GM12874 (cell line): Measurements from ENCODE around the gene MFSD6.

ENCODE experiments used
- TF ChIP-seq, protein P1 (sequence below): IDR thresholded peaks from 2 replicates; pipeline ENCODE4 v1.5.1; 2011; ENCODE audit warnings: low read depth, mild to moderate bottlenecking, control low read depth, low read length, moderate library complexity; ENCODE audit not compliant: insufficient read depth

MFSD6 gene

GRCh38 chr2:190406805-190407204 lies 1.4 kb upstream of the MFSD6 start:
- TF ChIP-seq, protein P1, sequence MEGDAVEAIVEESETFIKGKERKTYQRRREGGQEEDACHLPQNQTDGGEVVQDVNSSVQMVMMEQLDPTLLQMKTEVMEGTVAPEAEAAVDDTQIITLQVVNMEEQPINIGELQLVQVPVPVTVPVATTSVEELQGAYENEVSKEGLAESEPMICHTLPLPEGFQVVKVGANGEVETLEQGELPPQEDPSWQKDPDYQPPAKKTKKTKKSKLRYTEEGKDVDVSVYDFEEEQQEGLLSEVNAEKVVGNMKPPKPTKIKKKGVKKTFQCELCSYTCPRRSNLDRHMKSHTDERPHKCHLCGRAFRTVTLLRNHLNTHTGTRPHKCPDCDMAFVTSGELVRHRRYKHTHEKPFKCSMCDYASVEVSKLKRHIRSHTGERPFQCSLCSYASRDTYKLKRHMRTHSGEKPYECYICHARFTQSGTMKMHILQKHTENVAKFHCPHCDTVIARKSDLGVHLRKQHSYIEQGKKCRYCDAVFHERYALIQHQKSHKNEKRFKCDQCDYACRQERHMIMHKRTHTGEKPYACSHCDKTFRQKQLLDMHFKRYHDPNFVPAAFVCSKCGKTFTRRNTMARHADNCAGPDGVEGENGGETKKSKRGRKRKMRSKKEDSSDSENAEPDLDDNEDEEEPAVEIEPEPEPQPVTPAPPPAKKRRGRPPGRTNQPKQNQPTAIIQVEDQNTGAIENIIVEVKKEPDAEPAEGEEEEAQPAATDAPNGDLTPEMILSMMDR = no peak

DNA sequence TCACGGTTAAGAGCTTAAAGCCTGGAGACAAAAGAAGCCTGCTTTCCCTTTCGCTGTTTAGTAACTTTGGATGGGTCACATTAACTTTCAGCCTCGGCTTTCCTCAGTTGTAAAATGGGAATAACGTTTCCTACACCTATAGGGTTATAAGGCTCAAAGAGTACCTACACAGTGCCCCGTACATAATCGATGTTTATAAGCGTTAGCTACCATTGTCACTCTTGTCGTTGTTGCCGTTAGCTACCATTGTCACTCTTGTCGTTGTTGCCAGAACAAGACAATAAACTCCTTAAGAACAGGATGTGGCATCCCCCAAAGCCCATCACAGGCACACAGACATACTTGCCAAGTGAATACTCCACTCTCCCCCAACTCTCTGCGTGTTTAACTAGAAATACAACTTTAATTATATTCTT lies 901 bp upstream of the MFSD6 start:
- TF ChIP-seq, protein P1 = no peak

GRCh38 chr2:190408538-190409271 lies 550 bp downstream of the MFSD6 start:
- TF ChIP-seq, protein P1 = peak; percentile 12; the same call in 1 of the 2 replicates

DNA sequence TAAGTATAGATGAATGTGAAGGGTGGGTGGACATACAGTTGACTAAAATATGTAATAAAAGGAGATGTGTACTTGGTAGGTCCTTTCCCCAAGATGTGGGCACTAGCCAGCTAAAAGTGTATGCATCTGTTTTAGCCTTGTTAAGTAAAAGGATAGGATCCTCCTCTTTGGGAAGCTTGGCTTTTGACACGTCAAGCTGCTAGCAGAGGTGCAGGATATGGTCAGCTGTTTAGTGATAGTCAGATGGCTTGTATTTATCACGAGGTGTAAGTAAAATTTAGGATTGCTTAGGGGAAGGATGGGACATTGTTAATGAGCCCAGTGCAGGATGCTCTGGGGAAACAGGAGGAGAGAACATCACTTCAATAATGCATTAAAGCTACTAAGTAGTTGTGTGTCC lies 1.5 kb downstream of the MFSD6 start:
- TF ChIP-seq, protein P1 = no peak

- TF ChIP-seq, protein P1 = no peak
Measured at GRCh38 chr2:190410166-190410565, 2.0 kb downstream of the MFSD6 start.

DNA sequence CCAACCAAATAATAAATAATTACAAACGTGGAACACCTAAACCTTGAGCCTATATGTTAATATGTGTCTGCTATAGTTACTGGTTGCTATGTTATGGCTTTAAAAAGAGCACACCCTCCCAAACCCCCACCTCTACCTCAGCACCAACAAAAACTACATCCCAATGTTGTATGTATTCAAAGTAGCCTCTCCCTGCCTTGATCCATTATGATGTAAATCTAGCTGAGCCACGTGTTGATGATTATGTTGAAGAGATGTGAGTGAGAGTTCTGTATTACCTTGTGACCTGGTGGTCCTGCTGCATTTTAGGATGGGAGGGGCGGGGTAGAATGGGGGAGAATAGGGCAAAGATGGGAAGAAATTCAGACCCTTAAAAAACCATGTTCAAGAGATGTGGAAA lies 4.8 kb downstream of the MFSD6 start:
- TF ChIP-seq, protein P1 = no peak

DNA sequence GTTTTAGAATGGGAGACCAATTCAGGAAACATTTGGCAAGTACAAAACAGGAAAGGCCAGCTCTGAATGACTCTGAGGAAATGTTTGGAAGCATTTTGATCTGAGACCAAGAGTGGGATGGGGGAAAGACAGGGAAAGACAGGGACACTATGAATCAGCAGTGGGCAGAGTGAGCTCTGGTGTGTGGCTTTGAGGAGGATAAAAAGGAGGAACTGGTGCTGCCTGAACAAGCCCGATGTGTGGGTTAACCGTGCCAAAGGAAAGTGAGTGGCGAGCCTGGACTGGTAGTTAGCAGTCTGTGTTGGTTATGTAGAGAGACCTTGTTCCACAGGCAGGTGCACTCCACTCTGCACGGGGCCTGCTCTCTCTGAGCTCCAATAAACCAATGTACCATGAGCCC lies 5.3 kb downstream of the MFSD6 start:
- TF ChIP-seq, protein P1 = no peak
